ENCODE results near the gene ADARB1.

GRCh38 chr21:45071078-45071873, 3.1 kb upstream of the ADARB1 start:
- TF ChIP-seq POLR2A (IDR thresholded peaks at IDR 0.05; ENCODE audit: low read depth, low read length) (no peak), CTCF (conservative IDR thresholded peaks at IDR 0.05; ENCODE audit: low read depth, low read length) (no peak), CHD1 (IDR thresholded peaks at IDR 0.05; ENCODE audit: low read depth, low read length) (no peak), MXI1 (IDR thresholded peaks at IDR 0.05; ENCODE audit: borderline replicate concordance, low read depth, low read length) (no peak), RAD21 (IDR thresholded peaks at IDR 0.05; ENCODE audit: low read length) (no peak), BHLHE40 (IDR thresholded peaks at IDR 0.05; ENCODE audit: low read depth, low read length) (no peak), RCOR1 (IDR thresholded peaks at IDR 0.05; ENCODE audit: insufficient replicate concordance, low read length) (no peak), USF2 (IDR thresholded peaks at IDR 0.05; ENCODE audit: low read depth, low read length) (no peak), CEBPB (IDR thresholded peaks at IDR 0.05; ENCODE audit: low read depth, low read length) (no peak), FOS (IDR thresholded peaks at IDR 0.05; ENCODE audit: low read depth, low read length) (no peak), RFX5 (IDR thresholded peaks at IDR 0.05; ENCODE audit: low read depth, low read length) (no peak), SMC3 (IDR thresholded peaks at IDR 0.05; ENCODE audit: low read depth, low read length) (no peak)
- TF ChIP-seq, protein P1, sequence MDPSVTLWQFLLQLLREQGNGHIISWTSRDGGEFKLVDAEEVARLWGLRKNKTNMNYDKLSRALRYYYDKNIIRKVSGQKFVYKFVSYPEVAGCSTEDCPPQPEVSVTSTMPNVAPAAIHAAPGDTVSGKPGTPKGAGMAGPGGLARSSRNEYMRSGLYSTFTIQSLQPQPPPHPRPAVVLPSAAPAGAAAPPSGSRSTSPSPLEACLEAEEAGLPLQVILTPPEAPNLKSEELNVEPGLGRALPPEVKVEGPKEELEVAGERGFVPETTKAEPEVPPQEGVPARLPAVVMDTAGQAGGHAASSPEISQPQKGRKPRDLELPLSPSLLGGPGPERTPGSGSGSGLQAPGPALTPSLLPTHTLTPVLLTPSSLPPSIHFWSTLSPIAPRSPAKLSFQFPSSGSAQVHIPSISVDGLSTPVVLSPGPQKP (IDR thresholded peaks at IDR 0.05; ENCODE audit: borderline replicate concordance, low read depth, low read length), result no peak

Measured in IMR-90 (cell line).